ENCODE results near the gene TGFB1I1.

TGFB1I1 gene

DNA sequence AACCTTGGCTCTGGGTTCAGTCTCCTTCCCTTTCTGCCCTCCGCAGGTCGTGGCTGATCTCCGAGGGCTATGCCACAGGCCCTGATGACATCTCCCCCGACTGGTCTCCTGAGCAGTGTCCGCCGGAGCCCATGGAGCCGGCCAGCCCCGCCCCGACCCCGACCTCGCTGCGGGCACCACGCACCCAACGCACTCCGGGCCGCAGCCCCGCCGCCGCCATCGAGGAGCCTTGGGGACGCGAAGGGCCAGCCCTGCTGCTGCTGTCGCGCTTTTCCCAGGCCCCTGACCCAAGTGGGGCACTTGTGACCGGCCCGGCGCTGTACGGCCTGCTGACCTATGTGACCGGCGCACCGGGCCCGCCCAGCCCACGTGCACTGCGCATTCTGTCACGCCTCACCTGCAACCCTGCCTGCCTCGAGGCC is 7.6 kb upstream of the TGFB1I1 start:
- Histone ChIP-seq H3K4me2 (ENCODE audit: low read length) (no peak overlapping the region), H3K27me3 (ENCODE audit: control insufficient read depth, low read length) (no peaks in the 10 kb centered on the region; the same call in 1 of the 2 replicates), H3K27ac (ENCODE audit: low read depth, low read length) (no peak overlapping the region), H3K4me3 (ENCODE audit: low read length) (no peak overlapping the region), H3K9me3 (ENCODE audit: control insufficient read depth, insufficient read depth, low read length) (no peaks in the 10 kb centered on the region), H3F3A (ENCODE audit: control insufficient read depth, insufficient read depth) (no peaks in the 10 kb centered on the region), H3K9me2 (replicated peaks; ENCODE audit: control insufficient read depth, low read length) (no peaks in the 10 kb centered on the region), H4K20me1 (ENCODE audit: control insufficient read depth, insufficient read depth, low read depth, low read length) (peaks cover 6% of the 10 kb centered on the region), H3K36me3 (ENCODE audit: control insufficient read depth, low read length) (no peaks in the 10 kb centered on the region), H3K4me1 (ENCODE audit: control insufficient read depth, low read length) (peaks cover 18% of the 10 kb centered on the region), H3K79me2 (ENCODE audit: control insufficient read depth, low read length) (0 out of 2 replicates have a peak, but pooled peaks cover 4% of the 10 kb centered on the region)
- TF ChIP-seq, protein P1, sequence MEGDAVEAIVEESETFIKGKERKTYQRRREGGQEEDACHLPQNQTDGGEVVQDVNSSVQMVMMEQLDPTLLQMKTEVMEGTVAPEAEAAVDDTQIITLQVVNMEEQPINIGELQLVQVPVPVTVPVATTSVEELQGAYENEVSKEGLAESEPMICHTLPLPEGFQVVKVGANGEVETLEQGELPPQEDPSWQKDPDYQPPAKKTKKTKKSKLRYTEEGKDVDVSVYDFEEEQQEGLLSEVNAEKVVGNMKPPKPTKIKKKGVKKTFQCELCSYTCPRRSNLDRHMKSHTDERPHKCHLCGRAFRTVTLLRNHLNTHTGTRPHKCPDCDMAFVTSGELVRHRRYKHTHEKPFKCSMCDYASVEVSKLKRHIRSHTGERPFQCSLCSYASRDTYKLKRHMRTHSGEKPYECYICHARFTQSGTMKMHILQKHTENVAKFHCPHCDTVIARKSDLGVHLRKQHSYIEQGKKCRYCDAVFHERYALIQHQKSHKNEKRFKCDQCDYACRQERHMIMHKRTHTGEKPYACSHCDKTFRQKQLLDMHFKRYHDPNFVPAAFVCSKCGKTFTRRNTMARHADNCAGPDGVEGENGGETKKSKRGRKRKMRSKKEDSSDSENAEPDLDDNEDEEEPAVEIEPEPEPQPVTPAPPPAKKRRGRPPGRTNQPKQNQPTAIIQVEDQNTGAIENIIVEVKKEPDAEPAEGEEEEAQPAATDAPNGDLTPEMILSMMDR (IDR thresholded peaks at IDR 0.05; ENCODE audit: low read depth, low read length, poor library complexity, severe bottlenecking) = no peak
- TF ChIP-seq EZH2phosphoT487 (IDR thresholded peaks at IDR 0.05; ENCODE audit: borderline replicate concordance, low read length) = no peak

DNA sequence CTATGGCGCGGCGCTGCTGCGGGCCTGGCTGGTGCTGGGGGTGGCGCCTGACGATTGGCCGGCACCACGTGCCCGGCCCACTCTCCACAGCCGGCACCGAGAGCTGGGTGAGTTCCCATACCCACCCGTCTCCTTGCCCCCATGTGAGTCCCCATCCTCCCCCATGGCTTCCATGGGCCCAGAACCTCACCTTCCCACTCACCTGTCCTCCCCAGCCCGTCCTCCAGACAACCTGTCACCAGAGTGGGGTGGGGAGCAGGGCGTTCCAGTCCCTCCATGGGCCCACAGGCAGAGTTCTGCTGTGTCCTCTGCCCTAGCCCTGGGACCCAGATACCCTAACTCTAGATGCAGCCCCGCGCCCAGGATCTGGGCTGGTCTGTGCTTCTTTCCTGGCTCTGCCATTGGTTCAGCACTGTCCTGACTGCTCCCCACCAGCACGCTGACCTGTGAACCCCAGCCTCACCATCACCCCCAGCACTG is 7.1 kb upstream of the TGFB1I1 start:
- TF ChIP-seq, protein P1 (IDR thresholded peaks at IDR 0.05; ENCODE audit: low read depth, low read length, poor library complexity, severe bottlenecking) = no peak
- TF ChIP-seq EZH2phosphoT487 (IDR thresholded peaks at IDR 0.05; ENCODE audit: borderline replicate concordance, low read length) = no peak
- no peak overlapping the region for H3K27ac ChIP-seq (ENCODE audit: low read depth, low read length)
- 0 out of 2 replicates have a peak, but pooled peaks cover 4% of the 10 kb centered on the region for H3K79me2 ChIP-seq (ENCODE audit: control insufficient read depth, low read length)
- no peaks in the 10 kb centered on the region; the same call in 1 of the 2 replicates for H3K27me3 ChIP-seq (ENCODE audit: control insufficient read depth, low read length)
- no peaks in the 10 kb centered on the region for H3K9me2 ChIP-seq (replicated peaks; ENCODE audit: control insufficient read depth, low read length)
- H3K36me3 ChIP-seq (ENCODE audit: control insufficient read depth, low read length) = no peaks in the 10 kb centered on the region
- no peak overlapping the region for H3K4me3 ChIP-seq (ENCODE audit: low read length)
- peaks cover 6% of the 10 kb centered on the region for H4K20me1 ChIP-seq (ENCODE audit: control insufficient read depth, insufficient read depth, low read depth, low read length)
- H3K4me1 ChIP-seq (ENCODE audit: control insufficient read depth, low read length) = peaks cover 18% of the 10 kb centered on the region
- H3K4me2 ChIP-seq (ENCODE audit: low read length) = no peak overlapping the region
- H3K9me3 ChIP-seq (ENCODE audit: control insufficient read depth, insufficient read depth, low read length) = no peaks in the 10 kb centered on the region
- H3F3A ChIP-seq (ENCODE audit: control insufficient read depth, insufficient read depth) = no peaks in the 10 kb centered on the region

DNA sequence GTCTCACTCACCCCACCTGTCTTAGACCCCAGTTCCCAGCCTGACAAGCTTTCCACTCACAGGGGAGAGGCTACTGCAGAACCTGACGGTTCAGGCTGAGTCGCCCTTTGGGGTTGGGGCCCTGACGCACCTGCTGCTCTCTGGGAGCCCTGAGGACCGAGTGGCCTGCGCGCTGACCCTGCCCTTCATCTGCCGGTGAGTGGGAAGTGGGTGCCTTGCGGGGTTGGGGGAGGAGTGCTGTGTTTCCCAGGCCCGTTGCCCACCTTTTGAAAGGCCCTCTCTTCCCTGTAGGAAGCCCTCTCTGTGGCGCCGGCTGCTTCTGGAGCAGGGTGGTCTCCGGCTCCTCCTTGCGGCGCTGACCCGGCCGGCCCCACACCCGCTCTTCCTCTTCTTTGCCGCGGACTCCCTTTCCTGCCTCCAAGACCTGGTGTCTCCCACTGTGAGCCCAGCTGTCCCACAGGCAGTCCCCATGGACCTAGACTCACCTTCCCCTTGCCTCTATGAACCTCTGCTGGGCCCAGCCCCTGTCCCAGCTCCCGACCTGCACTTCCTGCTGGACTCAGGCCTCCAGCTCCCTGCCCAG is 6.1 kb upstream of the TGFB1I1 start:
- Histone ChIP-seq H3K4me1 (ENCODE audit: control insufficient read depth, low read length) (peaks cover 10% of the 10 kb centered on the region), H3K9me3 (ENCODE audit: control insufficient read depth, insufficient read depth, low read length) (no peaks in the 10 kb centered on the region), H4K20me1 (ENCODE audit: control insufficient read depth, insufficient read depth, low read depth, low read length) (no peaks in the 10 kb centered on the region), H3K36me3 (ENCODE audit: control insufficient read depth, low read length) (no peaks in the 10 kb centered on the region), H3F3A (ENCODE audit: control insufficient read depth, insufficient read depth) (no peaks in the 10 kb centered on the region), H3K27me3 (ENCODE audit: control insufficient read depth, low read length) (no peaks in the 10 kb centered on the region), H3K79me2 (ENCODE audit: control insufficient read depth, low read length) (no peaks in the 10 kb centered on the region), H3K27ac (ENCODE audit: low read depth, low read length) (no peak overlapping the region), H3K4me2 (ENCODE audit: low read length) (no peak overlapping the region), H3K4me3 (ENCODE audit: low read length) (no peak overlapping the region), H3K9me2 (replicated peaks; ENCODE audit: control insufficient read depth, low read length) (no peaks in the 10 kb centered on the region)
- TF ChIP-seq, protein P1 (IDR thresholded peaks at IDR 0.05; ENCODE audit: low read depth, low read length, poor library complexity, severe bottlenecking) = no peak
- no peak for TF ChIP-seq EZH2phosphoT487 (IDR thresholded peaks at IDR 0.05; ENCODE audit: borderline replicate concordance, low read length)
